T-helper 17 cell (primary cell): ENCODE measurements around the gene PHC3. TPM values are rescaled to one million over a fixed set of nuclear protein-coding genes. Genes with fewer than 3 reads are reported as not detected.

Source experiments
- ATAC-seq: fragments of 150-1000 bp; cut with Tn5 transposase; 2 replicates; pipeline ENCODE4 v1.10.0; 2021; ENCODE audit warnings: mild to moderate bottlenecking, moderate library complexity
- DNase-seq, 3 donors: peaks; one replicate each; pipeline versions ENCODE4 v3.0.0 to v3.0.0-alpha.2; 2020 to 2021
- H3K9me3 ChIP-seq: one replicate; pipeline ENCODE4 v1.7.0; 2013; ENCODE audit warnings: low read length, mild to moderate bottlenecking; ENCODE audit not compliant: control insufficient read depth, poor library complexity, severe bottlenecking
- H3K27ac Mint-ChIP-seq: one replicate; pipeline ENCODE4 v1.8.0; 2022; ENCODE audit warnings: mild to moderate bottlenecking, moderate library complexity, mixed read lengths
- H3K27me3 Mint-ChIP-seq: one replicate; pipeline ENCODE4 v1.8.0; 2022; ENCODE audit warnings: mixed read lengths
- H3K36me3 Mint-ChIP-seq: one replicate; pipeline ENCODE4 v1.8.0; 2022; ENCODE audit warnings: low read depth, mixed read lengths
- H3K4me1 Mint-ChIP-seq: one replicate; pipeline ENCODE4 v1.8.0; 2022; ENCODE audit warnings: mild to moderate bottlenecking, mixed read lengths
- H3K4me3 Mint-ChIP-seq: one replicate; pipeline ENCODE4 v1.8.0; 2022; ENCODE audit warnings: mild to moderate bottlenecking, moderate library complexity, mixed read lengths
- total RNA-seq, 4 donors: library from RNA in 2 of 4; stranded (reverse) in 2 of 4; gene quantifications; one replicate each; pipeline ENCODE4 v1.2.3 and lab custom pipeline; 2022 to 2026

The PHC3 gene
- total RNA-seq, 2 donors from 2014 or later: 124 to 134 TPM

- H3K9me3 ChIP-seq: no peaks in the 10 kb centered on the region
- Mint-ChIP-seq H3K4me1 (peaks cover 9% of the 10 kb centered on the region), H3K27me3 (no peaks in the 10 kb centered on the region), H3K4me3 (no peak overlapping the region), H3K27ac (no peak overlapping the region), H3K36me3 (no peaks in the 10 kb centered on the region)
- DNase-seq: no peak
- ATAC-seq: no peak
Observed at GRCh38 chr3:170052398-170052797, 129.1 kb downstream of the PHC3 start.

- ATAC-seq (no peak), DNase-seq (no peak)
- Mint-ChIP-seq H3K27ac (no peak overlapping the region), H3K36me3 (no peaks in the 10 kb centered on the region), H3K4me1 (peaks cover 5% of the 10 kb centered on the region), H3K4me3 (no peak overlapping the region), H3K27me3 (no peaks in the 10 kb centered on the region)
- H3K9me3 ChIP-seq: no peaks in the 10 kb centered on the region
Observed at GRCh38 chr3:170050753-170051152, 130.8 kb downstream of the PHC3 start.

- ATAC-seq (no peak), DNase-seq (no peak)
- Mint-ChIP-seq H3K4me3 (no peak overlapping the region), H3K4me1 (peaks cover 8% of the 10 kb centered on the region), H3K27me3 (no peaks in the 10 kb centered on the region), H3K36me3 (no peaks in the 10 kb centered on the region), H3K27ac (no peak overlapping the region)
- H3K9me3 ChIP-seq: no peaks in the 10 kb centered on the region
Observed at GRCh38 chr3:170049146-170050000, 132.2 kb downstream of the PHC3 start.

- Mint-ChIP-seq H3K27ac (no peak overlapping the region), H3K4me1 (peaks cover 8% of the 10 kb centered on the region), H3K4me3 (no peak overlapping the region), H3K36me3 (no peaks in the 10 kb centered on the region), H3K27me3 (no peaks in the 10 kb centered on the region)
- DNase-seq (no peak), ATAC-seq (no peak)
- H3K9me3 ChIP-seq: no peaks in the 10 kb centered on the region
Observed at GRCh38 chr3:170047133-170047404, 134.5 kb downstream of the PHC3 start.

- Mint-ChIP-seq H3K4me3 (no peak overlapping the region), H3K4me1 (peaks cover 8% of the 10 kb centered on the region), H3K36me3 (no peaks in the 10 kb centered on the region), H3K27me3 (no peaks in the 10 kb centered on the region), H3K27ac (no peak overlapping the region)
- H3K9me3 ChIP-seq: no peaks in the 10 kb centered on the region
- ATAC-seq (no peak), DNase-seq (no peak)
Observed at GRCh38 chr3:170046269-170047132, 135.0 kb downstream of the PHC3 start.

GRCh38 chr3:170044795-170045244 is 136.7 kb downstream of the PHC3 start:
- Mint-ChIP-seq H3K4me1 (peaks cover 13% of the 10 kb centered on the region), H3K27ac (no peak overlapping the region), H3K36me3 (no peaks in the 10 kb centered on the region), H3K27me3 (no peaks in the 10 kb centered on the region), H3K4me3 (no peak overlapping the region)
- DNase-seq (no peak), ATAC-seq (peak; percentile 58)
- H3K9me3 ChIP-seq: no peaks in the 10 kb centered on the region

- no peak for ATAC-seq
- Mint-ChIP-seq H3K4me3 (no peak overlapping the region), H3K4me1 (peaks cover 13% of the 10 kb centered on the region), H3K27ac (no peak overlapping the region), H3K36me3 (no peaks in the 10 kb centered on the region), H3K27me3 (no peaks in the 10 kb centered on the region)
- no peak for DNase-seq
- no peaks in the 10 kb centered on the region for H3K9me3 ChIP-seq
Observed at GRCh38 chr3:170044271-170044670, 137.3 kb downstream of the PHC3 start.

GRCh38 chr3:170043506-170043905 is 138.0 kb downstream of the PHC3 start:
- Mint-ChIP-seq H3K4me1 (peaks cover 13% of the 10 kb centered on the region), H3K36me3 (no peaks in the 10 kb centered on the region), H3K27ac (no peak overlapping the region), H3K4me3 (no peak overlapping the region), H3K27me3 (no peaks in the 10 kb centered on the region)
- H3K9me3 ChIP-seq: no peaks in the 10 kb centered on the region
- DNase-seq (no peak), ATAC-seq (no peak)

- no peak for ATAC-seq
- Mint-ChIP-seq H3K4me1 (peaks cover 15% of the 10 kb centered on the region), H3K4me3 (no peak overlapping the region), H3K27ac (no peak overlapping the region), H3K27me3 (no peaks in the 10 kb centered on the region), H3K36me3 (no peaks in the 10 kb centered on the region)
- no peaks in the 10 kb centered on the region for H3K9me3 ChIP-seq
- DNase-seq: no peak
Observed at GRCh38 chr3:170040418-170040817, 141.1 kb downstream of the PHC3 start.

- Mint-ChIP-seq H3K36me3 (no peaks in the 10 kb centered on the region), H3K27ac (no peak overlapping the region), H3K4me1 (peaks cover 13% of the 10 kb centered on the region), H3K27me3 (no peaks in the 10 kb centered on the region), H3K4me3 (peak overlapping the region; percentile 86)
- ATAC-seq (peak; percentile 11), DNase-seq (peak in 1 of 3 donors; percentile 8)
- no peaks in the 10 kb centered on the region for H3K9me3 ChIP-seq
Observed at GRCh38 chr3:170038434-170039110, 143.0 kb downstream of the PHC3 start.

Other genes starting within 250 kb of the PHC3 start
- gene SEC62, start 214.9 kb downstream of the PHC3 start, total RNA-seq: 10 to 100 TPM; 85.7 to 87.4 TPM
- gene GPR160, start 143.7 kb downstream of the PHC3 start, total RNA-seq: 1 to 10 TPM; 2.3 to 4.5 TPM
- gene PRKCI, start 40.7 kb upstream of the PHC3 start, total RNA-seq: 10 to 100 TPM; 18.0 to 18.7 TPM
- gene SKIL, start 176.0 kb upstream of the PHC3 start, total RNA-seq: 10 to 100 TPM; 49.4 to 59.8 TPM
- not detected for gene CLDN11, start 237.1 kb upstream of the PHC3 start, total RNA-seq